GM21526 (cell line): ENCODE data around the gene NSRP1.
"Not testable (repeated sequence)": the region's sequence is repeated elsewhere in the genome, so short reads cannot be mapped to it uniquely, and the experiment has no call there.

Source experiments
- ATAC-seq: cut with Tn5 transposase; IDR thresholded peaks from one replicate; pipeline ENCODE4 v1.9.1; 2021; ENCODE audit warnings: moderate library complexity; ENCODE audit not compliant: unreplicated experiment, low FRiP score

NSRP1 gene

DNA sequence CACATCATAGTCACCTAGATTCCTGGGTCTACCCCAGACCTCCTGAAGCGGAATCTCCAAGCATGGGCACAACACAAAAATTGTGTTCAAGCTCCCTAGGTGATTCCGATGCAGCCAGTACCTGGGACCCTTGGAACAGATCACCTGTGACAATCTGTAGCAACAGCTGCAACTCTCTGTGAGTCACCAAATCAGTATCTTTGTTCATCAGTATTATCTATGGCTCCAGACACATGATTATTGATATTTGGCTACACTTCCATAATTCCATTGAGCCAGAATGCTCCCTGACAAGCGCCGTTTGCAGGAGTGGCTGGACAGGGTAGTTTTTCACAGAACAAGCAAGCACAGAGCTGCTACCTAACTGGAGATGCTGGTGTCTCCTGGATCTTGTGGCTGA, 102.7 kb downstream of the NSRP1 start:
- ATAC-seq: no peak

DNA sequence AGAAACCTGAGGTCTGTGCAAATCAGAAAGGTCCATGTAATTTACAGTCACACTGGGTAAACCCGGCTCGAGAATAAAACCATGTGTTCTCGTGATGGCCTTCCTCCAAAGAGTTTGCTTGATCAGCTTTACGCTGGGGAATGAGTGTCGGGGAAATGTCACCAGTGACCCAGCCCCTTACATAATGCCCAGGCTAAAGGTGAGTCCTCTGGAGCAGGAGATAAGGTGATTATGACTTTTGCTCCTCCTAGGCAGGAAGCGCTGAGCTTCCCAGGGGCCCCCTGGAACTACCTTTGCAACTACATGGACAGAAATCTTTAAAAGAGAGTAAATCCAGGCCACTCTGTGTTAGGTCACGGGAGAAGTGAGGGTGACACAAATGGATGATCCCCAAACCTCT, 103.2 kb downstream of the NSRP1 start:
- no peak for ATAC-seq

DNA sequence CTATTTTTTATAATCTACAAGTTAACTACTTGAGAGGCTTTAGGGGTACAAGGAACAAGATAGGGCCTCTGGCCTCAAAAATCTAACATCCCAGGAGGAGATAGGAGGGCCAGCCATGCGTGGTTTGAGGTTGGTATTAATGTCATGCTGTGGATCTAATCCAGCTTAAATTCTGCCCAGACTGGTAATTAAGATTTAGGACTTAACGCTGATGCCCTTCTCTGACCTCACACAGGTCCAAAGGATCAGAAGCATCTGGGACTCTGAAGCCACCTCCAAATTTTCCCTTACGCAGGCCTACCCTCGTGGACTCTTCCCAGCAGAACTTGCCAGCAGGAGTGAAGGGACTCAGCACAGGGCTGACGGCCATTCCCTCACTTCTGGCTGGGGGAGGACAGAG, 103.8 kb downstream of the NSRP1 start:
- ATAC-seq: no peak

DNA sequence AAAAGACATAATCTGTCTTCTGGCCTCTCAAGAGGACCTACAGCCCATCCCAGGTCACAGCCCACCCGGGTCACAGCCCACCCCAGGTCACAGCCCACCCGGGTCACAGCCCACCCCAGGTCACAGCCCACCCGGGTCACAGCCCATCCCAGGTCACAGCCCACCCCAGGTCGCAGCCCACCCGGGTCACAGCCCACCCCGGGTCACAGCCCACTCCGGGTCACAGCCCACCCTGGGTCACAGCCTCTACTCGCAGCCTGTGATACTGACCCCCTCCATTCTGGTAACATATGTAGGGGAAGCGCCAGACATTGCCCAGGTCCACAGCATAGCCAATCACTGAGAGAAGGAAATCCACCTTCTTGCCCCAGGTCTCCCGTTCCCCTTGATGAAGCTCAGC, 104.7 kb downstream of the NSRP1 start:
- ATAC-seq: no peak

DNA sequence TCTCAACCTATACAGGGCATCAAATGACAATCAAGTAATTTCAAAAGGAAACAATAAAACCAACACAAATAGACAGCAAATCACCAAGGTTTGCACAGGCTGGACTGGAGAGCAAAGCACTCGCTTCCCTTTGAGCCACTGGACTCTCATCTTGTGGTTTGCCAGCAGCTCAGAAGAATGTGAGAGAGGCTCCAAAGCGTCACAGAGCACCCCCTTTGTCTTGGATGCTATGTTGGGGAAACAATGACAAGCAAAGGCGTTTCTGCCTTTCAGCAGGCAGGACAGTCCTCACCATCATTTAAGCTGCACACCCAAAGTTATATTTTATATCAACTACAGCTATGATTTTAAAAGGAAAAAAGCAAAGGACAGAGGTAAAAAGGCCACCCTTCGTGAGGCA, 105.6 kb downstream of the NSRP1 start:
- no peak for ATAC-seq

DNA sequence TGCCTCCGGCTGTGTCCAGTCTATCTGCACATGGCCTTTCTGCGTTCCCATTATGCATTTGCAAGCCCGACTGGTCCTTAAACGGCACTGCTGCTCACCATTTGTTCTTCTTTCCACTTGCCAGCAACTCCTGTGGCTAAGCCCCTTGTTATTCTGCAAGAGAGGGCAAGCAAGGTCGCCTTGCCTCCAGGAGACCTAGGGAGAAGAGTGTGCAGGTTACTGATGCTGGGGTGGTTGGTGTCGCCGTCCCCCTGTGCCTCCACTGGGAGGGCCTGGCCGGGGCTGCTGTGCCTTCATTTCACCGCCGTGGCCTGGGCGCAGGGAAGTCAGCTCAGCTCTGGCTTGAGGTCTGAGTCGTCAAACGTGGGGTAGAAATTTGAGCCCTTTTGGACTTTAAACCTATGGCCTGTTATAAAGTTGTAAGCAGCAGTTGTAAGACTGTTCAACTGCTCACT, 106.1 kb downstream of the NSRP1 start:
- no peak for ATAC-seq

DNA sequence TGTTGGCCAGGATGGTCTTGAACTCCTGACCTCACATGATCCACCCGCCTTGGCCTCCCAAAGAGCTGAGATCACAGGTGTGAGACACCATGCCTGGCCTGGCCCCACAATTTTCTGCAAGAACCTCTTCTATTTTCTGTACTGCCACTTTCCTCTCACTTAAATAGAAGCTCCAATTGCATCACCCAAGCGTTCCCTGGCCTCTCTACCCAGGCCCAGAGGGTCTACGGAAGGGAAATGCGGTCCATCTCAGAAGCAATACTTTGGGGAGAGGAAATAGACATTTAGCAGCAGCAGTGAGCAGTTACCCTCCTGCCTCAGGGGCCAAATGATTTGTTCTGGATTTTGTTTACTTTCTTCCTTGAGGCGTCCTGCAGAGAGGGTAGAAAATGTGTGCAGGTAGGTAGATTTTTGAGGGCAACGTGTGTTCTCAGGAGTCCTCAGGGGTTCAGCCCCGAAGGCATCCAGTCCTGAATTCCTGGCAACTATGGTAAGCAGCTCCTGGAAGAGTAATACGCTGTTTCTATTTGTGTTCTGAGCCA, 107.9 kb downstream of the NSRP1 start:
- ATAC-seq: no peak

DNA sequence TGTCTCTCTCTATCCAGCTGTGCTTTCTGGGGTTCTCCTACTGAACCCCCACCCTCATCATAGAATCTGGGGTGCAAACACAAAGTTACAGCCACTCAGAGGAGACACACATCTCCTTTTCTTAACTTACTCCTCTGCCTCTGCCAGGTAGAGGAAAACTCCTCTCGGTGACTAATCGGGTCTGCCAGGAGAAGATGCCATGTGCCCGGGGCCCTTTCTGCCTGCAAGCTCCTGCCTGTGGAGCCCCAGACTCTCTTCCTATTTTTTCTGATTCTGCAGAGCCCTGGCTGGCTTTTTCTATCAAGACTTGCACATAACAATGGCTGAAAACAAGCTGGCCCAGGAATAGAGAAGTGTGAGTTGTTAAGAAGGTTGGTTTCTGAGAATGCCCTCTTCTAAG, 108.5 kb downstream of the NSRP1 start:
- no peak for ATAC-seq

DNA sequence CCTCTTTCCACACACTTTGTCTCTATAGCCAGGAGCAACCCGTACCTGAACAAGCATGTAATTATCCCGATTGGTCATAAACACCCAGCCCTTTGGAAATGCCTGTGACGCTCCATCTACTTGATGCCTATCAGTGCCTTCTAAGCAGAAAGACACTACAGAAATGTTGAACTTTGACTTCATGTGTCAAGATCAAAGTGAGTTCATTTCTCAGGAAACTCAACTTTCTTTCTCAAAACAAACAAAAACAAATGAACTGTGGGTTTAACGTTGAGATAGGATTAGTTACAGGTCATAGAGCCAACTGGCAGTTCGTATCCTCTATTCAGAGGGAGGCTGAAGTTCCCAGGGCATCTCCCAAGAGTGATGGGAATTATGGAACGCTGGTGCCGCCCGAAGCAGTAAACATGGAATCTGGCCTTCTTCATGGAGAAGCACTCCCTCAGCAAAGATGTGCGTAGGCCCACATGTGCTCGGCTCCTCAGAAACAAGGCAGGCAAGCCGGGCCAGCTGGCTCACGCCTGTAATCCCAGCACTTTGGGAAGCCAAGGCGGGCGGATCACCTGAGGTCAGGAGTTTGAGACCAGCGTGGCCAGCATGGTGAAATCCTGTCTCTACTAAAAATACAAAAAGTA, 109.4 kb downstream of the NSRP1 start:
- ATAC-seq: no peak

DNA sequence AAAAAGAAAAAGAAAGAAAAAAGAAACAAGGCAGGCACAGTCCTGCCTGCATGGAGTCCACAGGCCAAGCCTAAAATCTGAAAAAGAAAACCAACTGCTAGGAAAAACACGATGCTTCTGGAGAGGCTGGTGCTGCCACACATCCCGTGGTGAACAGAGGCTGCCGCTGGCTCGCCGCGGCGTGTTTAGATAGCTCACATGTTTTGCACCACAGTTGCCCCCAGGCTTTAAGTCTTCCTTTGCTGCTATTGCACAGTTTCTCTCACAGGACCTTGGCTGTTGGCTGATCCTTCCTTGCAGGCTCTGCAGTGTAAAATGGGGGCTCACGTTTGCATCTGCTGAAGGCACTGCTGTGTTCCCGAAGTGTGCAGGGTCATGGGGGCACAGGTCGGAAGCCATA, 110.3 kb downstream of the NSRP1 start:
- no peak for ATAC-seq

DNA sequence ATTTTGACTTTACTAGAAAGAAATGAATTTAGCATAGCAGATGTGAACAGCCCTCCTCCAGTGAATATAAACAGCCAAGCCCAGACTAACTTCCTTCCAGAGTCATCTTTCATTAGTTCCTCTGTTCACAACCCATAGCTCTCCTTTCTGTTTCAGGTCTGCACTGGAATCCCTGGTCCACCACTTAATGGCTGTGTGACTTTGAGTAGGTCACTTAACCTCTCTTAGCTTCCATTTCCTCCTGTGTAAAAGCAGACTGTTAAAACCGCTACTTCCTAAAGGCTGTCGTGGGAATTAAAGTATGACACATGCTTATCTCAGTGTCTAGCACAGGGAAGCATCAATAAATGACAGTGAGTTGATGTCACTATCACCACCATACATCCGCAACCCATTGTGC, 111.4 kb downstream of the NSRP1 start:
- ATAC-seq: no peak

DNA sequence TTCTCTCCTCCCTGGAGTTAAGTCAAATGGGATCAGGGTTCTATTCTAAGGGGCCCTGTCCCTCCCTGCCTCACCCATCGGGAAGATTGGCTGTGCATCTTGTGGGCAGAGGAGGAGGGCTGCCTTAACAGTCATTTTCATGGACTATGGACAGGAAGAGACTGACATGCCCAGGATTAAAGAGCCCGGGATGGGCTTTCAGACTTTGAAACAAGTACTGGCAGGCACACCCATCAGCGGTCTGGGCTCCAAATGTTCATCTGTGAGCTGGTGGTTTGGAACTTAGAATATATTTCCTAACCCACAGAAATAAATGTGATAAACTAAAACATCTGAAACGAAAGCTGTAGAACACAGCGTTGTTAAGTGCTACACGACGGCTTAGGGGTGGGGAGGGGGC, 112.4 kb downstream of the NSRP1 start:
- no peak for ATAC-seq

DNA sequence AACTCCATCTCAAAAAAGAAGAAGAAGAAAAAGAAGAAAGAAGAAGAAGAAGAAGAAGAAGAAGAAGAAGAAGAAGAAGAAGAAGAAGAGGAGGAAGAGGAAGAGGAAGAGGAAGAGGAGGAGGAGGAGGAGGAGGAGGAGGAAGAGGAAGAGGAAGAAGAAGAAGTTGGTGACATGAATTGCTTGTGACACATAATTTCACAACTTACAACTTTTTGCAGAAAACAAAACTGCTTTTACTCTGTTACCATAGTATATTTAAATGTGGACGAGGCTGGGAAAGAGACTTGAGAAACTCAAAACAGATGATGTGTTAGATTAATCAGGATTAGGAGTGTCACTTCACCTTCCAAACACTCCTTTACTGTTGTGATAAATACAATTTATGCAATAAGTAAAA, 113.4 kb downstream of the NSRP1 start:
- not testable (repeated sequence) for ATAC-seq

DNA sequence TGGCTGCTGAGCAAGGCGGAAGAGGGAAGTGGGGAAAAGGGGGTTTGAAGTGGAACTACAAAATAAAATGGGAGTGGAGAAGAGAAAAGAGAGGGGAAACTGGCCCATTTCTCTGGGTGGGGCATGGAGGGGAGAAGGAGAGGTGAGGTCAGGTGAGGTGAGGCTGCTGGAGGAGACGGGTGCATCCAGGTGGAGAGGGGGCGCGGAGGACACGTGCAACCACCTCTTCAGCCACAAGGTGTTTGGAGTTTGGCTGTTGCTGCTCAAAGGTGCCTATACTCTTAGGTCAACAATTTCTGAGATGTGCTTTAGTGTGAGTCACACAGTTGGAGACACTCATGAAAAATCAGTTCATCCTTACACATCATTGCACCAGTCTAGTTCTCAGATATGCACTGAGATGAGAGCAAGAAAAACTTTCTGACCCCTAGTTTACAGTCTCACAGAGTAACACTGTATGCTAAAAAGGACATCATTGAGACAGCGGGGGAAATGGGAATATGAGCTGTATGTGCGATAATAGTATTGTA, 114.0 kb downstream of the NSRP1 start:
- no peak for ATAC-seq

DNA sequence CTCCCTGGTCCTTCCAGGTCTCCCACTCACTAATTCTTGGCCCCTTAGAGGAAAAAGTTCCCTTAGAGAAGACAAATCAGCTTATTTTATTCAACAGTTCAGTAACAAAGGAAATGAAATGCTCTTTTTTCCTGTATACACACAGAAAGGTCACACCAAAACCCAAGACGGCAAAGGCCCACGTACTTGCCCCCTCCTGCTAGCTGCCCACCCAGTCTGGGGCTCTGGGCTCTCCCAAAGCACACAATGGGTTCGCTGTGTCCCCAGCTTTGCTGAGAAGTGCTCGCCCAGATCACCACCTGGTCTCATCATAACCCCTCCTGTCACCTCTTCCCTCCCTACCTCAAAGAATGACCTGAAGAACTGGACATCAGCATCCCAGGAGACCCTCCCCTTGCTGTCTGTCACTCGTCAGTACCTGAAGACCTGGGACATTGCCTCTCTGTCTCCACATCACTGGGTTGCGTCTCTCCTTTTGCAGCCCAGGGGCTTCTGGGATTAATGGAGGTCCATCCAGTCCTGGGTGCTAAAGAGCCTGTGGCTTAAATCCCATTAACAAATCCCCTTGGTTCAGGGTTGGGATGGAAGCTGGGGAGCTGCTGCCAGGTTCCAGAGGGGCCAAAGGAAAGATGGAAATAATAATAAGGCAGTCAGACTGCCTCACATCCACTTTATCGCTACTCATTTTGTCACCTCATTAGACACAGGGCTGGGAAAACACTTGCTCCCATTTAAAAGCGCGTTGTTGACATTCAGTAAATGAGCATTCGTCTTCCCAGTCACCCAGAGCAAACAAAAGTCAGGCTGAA, 115.6 kb downstream of the NSRP1 start:
- no peak for ATAC-seq

DNA sequence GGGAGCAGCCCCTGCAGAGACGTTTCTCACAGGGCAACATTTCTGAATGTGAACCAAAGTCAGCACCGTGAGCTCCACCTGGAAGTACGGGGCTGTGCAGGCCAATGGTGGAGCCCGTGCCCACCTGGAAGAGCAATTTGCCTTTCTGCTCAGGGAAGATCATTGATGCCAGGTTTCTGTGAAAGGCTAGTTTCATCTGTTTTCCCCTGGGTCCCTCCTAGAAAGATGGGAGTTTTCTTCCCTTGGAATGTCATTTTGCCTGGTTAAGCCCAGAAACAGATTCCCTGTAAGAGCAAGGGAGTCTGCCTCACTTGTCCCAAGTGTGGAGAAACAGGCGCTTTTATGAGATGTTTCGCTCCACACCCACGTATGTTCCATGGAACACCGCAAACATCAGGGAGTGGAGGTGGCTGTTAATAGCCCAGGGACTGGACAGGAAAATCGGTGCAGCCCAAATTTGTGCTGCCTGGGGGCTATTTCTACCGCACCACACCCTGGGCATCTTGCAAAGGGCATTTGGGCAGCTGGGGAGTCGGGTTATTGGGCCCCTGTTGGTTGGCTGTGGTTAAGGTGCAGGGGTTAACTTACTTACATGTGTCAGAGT, 116.3 kb downstream of the NSRP1 start:
- no peak for ATAC-seq

DNA sequence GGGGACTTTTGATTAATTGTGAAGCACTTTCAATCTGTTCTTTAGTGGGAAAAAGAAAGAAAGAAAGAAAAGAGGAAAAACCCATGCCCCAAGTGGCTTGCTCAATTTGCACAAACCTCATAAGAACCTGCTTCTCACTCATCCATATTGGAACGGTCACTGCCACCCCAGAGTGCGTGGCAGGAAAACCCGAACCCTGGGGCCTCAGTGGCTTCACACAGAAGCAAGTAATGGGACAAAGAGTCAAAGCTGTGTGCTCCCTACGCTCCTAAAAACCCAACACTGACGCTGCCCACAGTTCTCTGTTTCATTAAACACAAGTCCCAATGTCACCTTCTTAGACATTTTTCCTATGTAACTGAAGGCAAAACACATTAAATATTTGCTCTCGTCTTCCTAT, 117.7 kb downstream of the NSRP1 start:
- no peak for ATAC-seq

DNA sequence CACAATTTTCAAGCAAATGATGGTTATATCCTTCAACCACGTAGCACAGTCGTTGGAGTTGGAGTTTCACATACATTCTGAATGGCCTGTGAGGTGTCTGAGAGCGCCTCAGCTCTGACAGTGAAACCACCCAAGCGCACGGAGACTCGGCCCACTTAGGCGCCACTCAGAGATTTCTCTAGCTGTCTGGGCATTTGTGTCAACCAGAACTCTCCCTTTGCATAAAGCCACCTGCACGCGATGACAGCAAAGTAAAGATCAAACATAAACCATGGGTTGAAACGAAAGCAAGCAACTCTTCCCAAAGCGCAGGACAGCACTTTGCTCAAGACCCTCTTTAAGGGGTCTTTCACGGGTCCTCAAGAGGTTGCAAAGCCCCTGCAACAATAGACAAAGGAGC, 118.3 kb downstream of the NSRP1 start:
- ATAC-seq: no peak

DNA sequence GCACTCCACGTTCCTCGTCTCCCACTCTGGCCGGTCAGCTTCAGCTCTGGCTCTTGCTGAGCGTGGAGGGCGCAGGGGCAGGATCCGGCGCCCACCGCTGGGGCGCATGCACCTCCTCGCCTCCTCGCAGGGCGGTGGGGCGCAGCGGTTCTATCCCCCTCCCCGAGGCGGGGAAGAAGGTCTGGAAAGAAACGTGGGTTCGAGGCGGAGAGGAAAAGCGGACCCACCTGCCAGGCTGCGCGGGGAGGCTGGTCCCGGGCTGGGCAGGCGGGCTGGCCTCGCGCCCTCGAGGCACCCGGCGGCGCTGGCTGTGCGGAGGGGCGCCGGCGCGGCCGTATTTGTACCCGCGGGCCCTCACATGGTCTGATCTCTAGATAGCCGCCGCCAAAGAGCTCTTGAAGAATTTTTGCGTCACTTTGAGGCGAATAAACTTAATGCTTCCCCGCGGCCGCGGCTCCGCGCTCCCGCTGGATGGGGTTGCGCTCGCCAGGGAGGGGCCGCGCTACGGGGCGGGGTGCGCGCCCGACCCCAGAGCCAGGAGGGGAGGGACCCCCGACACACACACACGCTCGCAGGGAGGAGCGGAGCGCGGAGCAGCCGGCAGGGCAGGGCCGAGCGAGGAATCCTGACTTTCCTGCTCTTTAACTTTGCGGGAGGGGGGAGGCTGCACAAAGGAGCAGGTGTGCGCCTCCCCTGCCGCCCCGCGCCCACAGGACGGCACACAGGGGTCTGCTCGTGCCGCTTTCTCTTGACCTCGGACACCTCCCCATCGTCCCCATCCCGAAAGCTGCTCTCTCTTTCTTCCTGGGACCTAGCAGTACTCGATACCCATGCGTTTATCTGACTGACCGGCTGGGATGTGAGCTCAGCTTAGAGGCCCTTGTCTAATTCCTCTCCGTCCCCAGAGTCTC, 119.0 kb downstream of the NSRP1 start, which contains the start of gene SLC6A4:
SLC6A4 (minus strand) TSS at position 312 of the 911 bp plus-strand sequence. CDS start 13,739 bp downstream, outside the sequence.
- ATAC-seq: no peak
